Neural progenitor cell (in vitro differentiated cells): Measurements from ENCODE around the gene NPC1.

ENCODE experiments used
- EZH2phosphoT487 ChIP-seq: fragments of 200-600 bp; sonication (generic); IDR thresholded peaks from 2 replicates; pipeline ENCODE4 v1.6.1; 2017; ENCODE audit warnings: antibody characterized with exemption
- TF ChIP-seq, protein P1 (sequence below): fragments of 200-600 bp; sonication (generic); IDR thresholded peaks from 2 replicates; pipeline ENCODE4 v1.5.1; 2017; ENCODE audit warnings: antibody characterized with exemption, mild to moderate bottlenecking

DNA sequence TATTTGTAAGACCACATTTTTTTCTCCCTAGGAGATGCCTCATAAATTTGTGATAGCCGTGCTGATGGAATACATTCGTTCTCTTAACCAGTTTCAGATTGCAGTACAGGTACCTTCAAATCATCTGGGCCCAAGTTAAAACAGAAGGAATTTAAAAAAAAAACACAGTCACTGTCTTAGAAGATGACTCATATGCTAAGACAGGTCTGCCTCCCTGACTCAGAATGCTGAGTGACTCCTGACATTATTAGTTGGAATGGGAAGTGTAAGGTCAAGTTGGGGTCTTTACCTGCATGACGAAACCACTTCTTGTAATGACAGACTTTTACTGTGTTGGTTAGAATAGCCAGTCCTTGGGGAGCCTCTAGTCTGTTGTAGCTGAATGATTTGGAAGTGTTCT lies 56.7 kb downstream of the NPC1 start:
- TF ChIP-seq, protein P1, sequence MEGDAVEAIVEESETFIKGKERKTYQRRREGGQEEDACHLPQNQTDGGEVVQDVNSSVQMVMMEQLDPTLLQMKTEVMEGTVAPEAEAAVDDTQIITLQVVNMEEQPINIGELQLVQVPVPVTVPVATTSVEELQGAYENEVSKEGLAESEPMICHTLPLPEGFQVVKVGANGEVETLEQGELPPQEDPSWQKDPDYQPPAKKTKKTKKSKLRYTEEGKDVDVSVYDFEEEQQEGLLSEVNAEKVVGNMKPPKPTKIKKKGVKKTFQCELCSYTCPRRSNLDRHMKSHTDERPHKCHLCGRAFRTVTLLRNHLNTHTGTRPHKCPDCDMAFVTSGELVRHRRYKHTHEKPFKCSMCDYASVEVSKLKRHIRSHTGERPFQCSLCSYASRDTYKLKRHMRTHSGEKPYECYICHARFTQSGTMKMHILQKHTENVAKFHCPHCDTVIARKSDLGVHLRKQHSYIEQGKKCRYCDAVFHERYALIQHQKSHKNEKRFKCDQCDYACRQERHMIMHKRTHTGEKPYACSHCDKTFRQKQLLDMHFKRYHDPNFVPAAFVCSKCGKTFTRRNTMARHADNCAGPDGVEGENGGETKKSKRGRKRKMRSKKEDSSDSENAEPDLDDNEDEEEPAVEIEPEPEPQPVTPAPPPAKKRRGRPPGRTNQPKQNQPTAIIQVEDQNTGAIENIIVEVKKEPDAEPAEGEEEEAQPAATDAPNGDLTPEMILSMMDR = no peak
- no peak for TF ChIP-seq EZH2phosphoT487
